Stimulated activated CD4-positive, alpha-beta T cell treated with anti-CD3 and anti-CD28 coated beads, TNF-alpha, amount 100 ng/mL, for 48 hours (primary cell): ENCODE data around the gene FERMT2.

Experiments
- DNase-seq, 3 donors: peaks; one replicate each; pipeline ENCODE4 v3.0.0-alpha.2; 2020; ENCODE audit warnings: low read depth in 3 of 3

Gene FERMT2

GRCh38 chr14:52824462-52824861 lies 126.4 kb downstream of the FERMT2 start:
- no peak for DNase-seq

- DNase-seq, result no peak
Measured at GRCh38 chr14:52821805-52822250, 129.0 kb downstream of the FERMT2 start.

- DNase-seq, result no peak
Measured at GRCh38 chr14:52808101-52808500, 142.7 kb downstream of the FERMT2 start.
